ENCODE measurements around the gene ARHGEF19. TPM values are rescaled to one million over a fixed set of nuclear protein-coding genes. Genes with fewer than 3 reads are reported as not detected.

ARHGEF19 gene
- total and polyA plus RNA-seq, 10 of the 15 experiments (the other 5 are each of a cell fraction or from before 2014, with no cell fraction given) = 0.15 to 2.9 (median 0.67) TPM; not detected in 1

DNA sequence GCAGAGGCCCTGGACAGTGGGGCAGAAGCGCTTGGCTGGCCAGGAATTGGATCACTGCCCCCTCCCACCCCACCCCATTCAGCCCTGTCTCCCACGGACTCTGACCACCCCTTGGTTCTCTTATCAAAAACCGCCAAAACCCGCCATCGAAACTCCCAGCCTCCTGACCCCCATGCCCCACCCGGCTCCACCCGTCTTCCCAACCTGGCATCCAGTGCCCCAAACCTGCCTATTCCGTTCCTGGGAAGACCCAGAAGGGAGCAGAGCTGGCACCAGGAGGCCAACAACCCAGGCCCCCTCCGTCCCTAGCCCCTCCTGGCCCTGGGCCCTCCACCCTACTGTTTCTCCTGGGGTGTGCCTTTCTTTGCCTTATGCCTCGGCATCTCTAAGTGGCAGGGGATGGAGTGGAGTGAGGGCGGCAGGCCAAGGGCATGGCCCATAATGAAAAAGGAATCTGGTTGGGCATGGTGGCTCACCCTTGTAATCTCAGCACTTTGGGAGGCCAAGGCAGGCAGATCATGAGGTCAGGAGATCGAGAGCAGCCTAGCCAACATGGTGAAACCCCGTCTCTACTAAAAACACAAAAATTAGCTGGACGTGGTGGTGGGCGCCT, 40.1 kb downstream of the ARHGEF19 start:
- no peaks in the 10 kb centered on the region for H3K79me2 ChIP-seq (ENCODE audit: control insufficient read depth, insufficient read depth, low read length)
- WGBS (ENCODE audit: insufficient coverage, insufficient replicate concordance, low lambda C conversion rate, missing lambda C conversion rate) = 28% methylated on average over 9 of the region's 15 CpGs
- CTCF ChIA-PET = interaction anchor here (1.1 kb wide), 1 partner anchor 92 kb away, joined by 4 read pairs; no protein-coding TSS in a partner anchor
- no TSS peak for BruUV-seq (replicated peaks)
- POLR2A ChIA-PET = no interaction called here
- SMC1A ChIA-PET (ENCODE audit: uncharacterized antibody, unreplicated experiment) = no interaction called here
- H3K36me3 ChIP-seq (ENCODE audit: control insufficient read depth in 2 of 2, insufficient read depth in 2 of 2, low read length in 1 of 2) = no peaks in the 10 kb centered on the region
- H3K4me1 ChIP-seq (ENCODE audit: control insufficient read depth, insufficient read depth, low read length) = no peaks in the 10 kb centered on the region
- H3K4me2 ChIP-seq (ENCODE audit: control insufficient read depth, insufficient read depth) = no peak overlapping the region
- no peak for FAIRE-seq
- intact Hi-C loops (cut with micrococcal nuclease; ENCODE audit: unreplicated experiment) = no loop called here
- in situ Hi-C loops (cut with MboI) = no loop called here
- no peak for ATAC-seq
- H3K9me3 ChIP-seq (replicated peaks; ENCODE audit: control insufficient read depth, insufficient read depth, low read length) = no peaks in the 10 kb centered on the region
- H4K20me1 ChIP-seq (ENCODE audit: control insufficient read depth, insufficient read depth) = no peaks in the 10 kb centered on the region
- DNase-seq (ENCODE audit: low read depth, low spot score) = no peak
- TF ChIP-seq IKZF2 (IDR thresholded peaks at IDR 0.05) (no peak), SMC3 (IDR thresholded peaks at IDR 0.05; ENCODE audit: borderline replicate concordance, low read length) (no peak)
- TF ChIP-seq, protein P1, sequence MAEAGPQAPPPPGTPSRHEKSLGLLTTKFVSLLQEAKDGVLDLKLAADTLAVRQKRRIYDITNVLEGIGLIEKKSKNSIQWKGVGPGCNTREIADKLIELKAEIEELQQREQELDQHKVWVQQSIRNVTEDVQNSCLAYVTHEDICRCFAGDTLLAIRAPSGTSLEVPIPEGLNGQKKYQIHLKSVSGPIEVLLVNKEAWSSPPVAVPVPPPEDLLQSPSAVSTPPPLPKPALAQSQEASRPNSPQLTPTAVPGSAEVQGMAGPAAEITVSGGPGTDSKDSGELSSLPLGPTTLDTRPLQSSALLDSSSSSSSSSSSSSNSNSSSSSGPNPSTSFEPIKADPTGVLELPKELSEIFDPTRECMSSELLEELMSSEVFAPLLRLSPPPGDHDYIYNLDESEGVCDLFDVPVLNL (IDR thresholded peaks at IDR 0.05; ENCODE audit: low read depth, low read length) = no peak
- no peak overlapping the region for H3K27ac ChIP-seq (ENCODE audit: control insufficient read depth, insufficient read depth)
- no peak overlapping the region for H2AFZ ChIP-seq (ENCODE audit: control insufficient read depth, low read depth, low read length)
- no peak overlapping the region for H3K9ac ChIP-seq (ENCODE audit: control insufficient read depth, insufficient read depth, low read length)
- RAD21 ChIA-PET (ENCODE audit: unreplicated experiment) = no interaction called here
- no peaks in the 10 kb centered on the region; a peak in 1 of 4 replicates for H3K27me3 ChIP-seq (replicated peaks in 1 of 2; ENCODE audit: control insufficient read depth in 2 of 2, insufficient read depth in 2 of 2, low read length in 1 of 2)
- no peak overlapping the region for H3K4me3 ChIP-seq

DNA sequence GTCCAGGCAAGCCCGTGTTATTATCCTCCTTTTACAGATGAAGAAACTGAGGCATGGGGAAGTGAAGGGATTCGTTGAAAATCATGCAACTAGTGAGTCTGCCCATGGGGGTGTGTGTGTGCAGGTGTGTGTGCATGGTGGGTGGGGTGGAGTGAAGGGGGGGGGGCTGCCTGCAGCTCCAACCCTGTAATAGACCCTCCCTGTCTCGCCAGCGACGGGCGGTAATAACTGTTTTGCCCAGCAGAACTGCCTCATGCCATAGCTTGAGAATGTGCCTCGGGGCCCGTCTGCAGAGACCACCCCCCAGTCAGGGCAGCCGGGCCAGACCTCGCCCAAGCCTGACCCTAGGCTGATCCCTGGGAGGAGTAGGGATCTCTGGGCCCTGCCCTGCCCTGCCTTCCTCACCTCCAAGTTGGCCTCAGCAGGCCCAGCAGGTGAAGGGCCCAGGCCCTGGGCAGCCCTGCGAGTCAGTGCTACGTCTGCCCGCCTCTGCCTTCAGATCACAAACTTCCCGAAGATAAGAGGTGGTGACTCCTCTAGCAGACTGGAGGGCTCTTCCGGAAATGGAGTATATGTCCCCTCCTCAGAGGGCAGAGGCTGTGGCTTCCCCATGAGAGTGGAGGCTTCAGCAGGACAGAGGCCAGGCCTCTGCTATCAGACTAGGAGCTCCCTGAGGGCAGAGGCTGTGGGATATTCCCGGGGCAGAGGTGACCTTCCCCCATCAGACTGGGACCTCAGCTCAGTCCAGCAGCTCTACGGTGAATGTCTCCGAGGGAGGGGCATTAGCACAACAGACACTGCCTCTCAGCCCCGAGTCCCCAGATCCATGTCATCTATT, 40.9 kb downstream of the ARHGEF19 start:
- Histone ChIP-seq H3K27ac (ENCODE audit: control insufficient read depth, insufficient read depth) (no peak overlapping the region), H3K79me2 (ENCODE audit: control insufficient read depth, insufficient read depth, low read length) (no peaks in the 10 kb centered on the region), H2AFZ (ENCODE audit: control insufficient read depth, low read depth, low read length) (no peak overlapping the region), H3K9ac (ENCODE audit: control insufficient read depth, insufficient read depth, low read length) (no peak overlapping the region), H3K4me2 (ENCODE audit: control insufficient read depth, insufficient read depth) (no peak overlapping the region), H3K9me3 (replicated peaks; ENCODE audit: control insufficient read depth, insufficient read depth, low read length) (no peaks in the 10 kb centered on the region), H4K20me1 (ENCODE audit: control insufficient read depth, insufficient read depth) (no peaks in the 10 kb centered on the region), H3K36me3 (ENCODE audit: control insufficient read depth in 2 of 2, insufficient read depth in 2 of 2, low read length in 1 of 2) (no peaks in the 10 kb centered on the region), H3K4me3 (no peak overlapping the region), H3K27me3 (replicated peaks in 1 of 2; ENCODE audit: control insufficient read depth in 2 of 2, insufficient read depth in 2 of 2, low read length in 1 of 2) (no peaks in the 10 kb centered on the region; a peak in 1 of 4 replicates), H3K4me1 (ENCODE audit: control insufficient read depth, insufficient read depth, low read length) (no peaks in the 10 kb centered on the region)
- 41% methylated on average over 19 of the region's 19 CpGs for WGBS (ENCODE audit: insufficient coverage, insufficient replicate concordance, low lambda C conversion rate, missing lambda C conversion rate)
- SMC1A ChIA-PET (ENCODE audit: uncharacterized antibody, unreplicated experiment) = no interaction called here
- BruUV-seq (replicated peaks) = no TSS peak
- no peak for DNase-seq (ENCODE audit: low read depth, low spot score)
- CTCF ChIA-PET = interaction anchor here (1.1 kb wide), 1 partner anchor 92 kb away, joined by 4 read pairs; no protein-coding TSS in a partner anchor
- FAIRE-seq = no peak
- no peak for ATAC-seq
- POLR2A ChIA-PET = no interaction called here
- intact Hi-C loops (cut with micrococcal nuclease; ENCODE audit: unreplicated experiment) = no loop called here
- TF ChIP-seq NBN (IDR thresholded peaks at IDR 0.05) = no peak
- TF ChIP-seq RAD21 (IDR thresholded peaks at IDR 0.05; ENCODE audit: insufficient read depth, low read depth, low read length) = no peak
- TF ChIP-seq SP1 (IDR thresholded peaks at IDR 0.05; ENCODE audit: low read depth, low read length) = no peak
- in situ Hi-C loops (cut with MboI) = no loop called here
- RAD21 ChIA-PET (ENCODE audit: unreplicated experiment) = no interaction called here

Data from GM12878 (cell line).